Osteocyte (in vitro differentiated cells): ENCODE results near the gene TNFRSF9. TPM values are rescaled to one million over a fixed set of nuclear protein-coding genes. Genes with fewer than 3 reads are reported as not detected.

Experiments
- DNase-seq: peaks from one replicate; pipeline ENCODE4 v3.0.0; 2021; ENCODE audit warnings: mixed read lengths; ENCODE audit not compliant: unreplicated experiment; ENCODE audit errors: extremely low spot score
- H3K27ac Mint-ChIP-seq: one replicate; pipeline ENCODE4 v1.8.0; 2021; ENCODE audit warnings: mild to moderate bottlenecking, mixed read lengths; ENCODE audit not compliant: unreplicated experiment
- H3K27me3 Mint-ChIP-seq: one replicate; pipeline ENCODE4 v1.8.0; 2021; ENCODE audit warnings: mixed read lengths; ENCODE audit not compliant: unreplicated experiment
- H3K36me3 Mint-ChIP-seq: one replicate; pipeline ENCODE4 v1.8.0; 2021; ENCODE audit warnings: mixed read lengths; ENCODE audit not compliant: unreplicated experiment
- H3K4me1 Mint-ChIP-seq: one replicate; pipeline ENCODE4 v1.8.0; 2021; ENCODE audit warnings: mixed read lengths; ENCODE audit not compliant: unreplicated experiment
- H3K4me3 Mint-ChIP-seq: one replicate; pipeline ENCODE4 v1.8.0; 2021; ENCODE audit warnings: mild to moderate bottlenecking, moderate library complexity, mixed read lengths; ENCODE audit not compliant: unreplicated experiment
- H3K9me3 Mint-ChIP-seq: one replicate; pipeline ENCODE4 v1.8.0; 2021; ENCODE audit warnings: mixed read lengths; ENCODE audit not compliant: unreplicated experiment
- total RNA-seq: library from RNA; stranded (reverse); gene quantifications from 2 replicates; pipeline ENCODE4 v1.2.1, GENCODE V29; 2021
- TF ChIP-seq, protein P1 (sequence below): fragments of 200-600 bp; sonication (generic); IDR thresholded peaks from 2 replicates; pipeline ENCODE4 v1.5.0; 2021; ENCODE audit warnings: antibody characterized with exemption, mild to moderate bottlenecking, moderate library complexity

TNFRSF9 gene
- total RNA-seq, 1 donor from 2014 or later = not detected

GRCh38 chr1:7902478-7903085 lies 38.1 kb downstream of the TNFRSF9 start:
- H3K27me3 Mint-ChIP-seq = peaks cover 21% of the 10 kb centered on the region
- no peak overlapping the region for H3K27ac Mint-ChIP-seq
- TF ChIP-seq, protein P1, sequence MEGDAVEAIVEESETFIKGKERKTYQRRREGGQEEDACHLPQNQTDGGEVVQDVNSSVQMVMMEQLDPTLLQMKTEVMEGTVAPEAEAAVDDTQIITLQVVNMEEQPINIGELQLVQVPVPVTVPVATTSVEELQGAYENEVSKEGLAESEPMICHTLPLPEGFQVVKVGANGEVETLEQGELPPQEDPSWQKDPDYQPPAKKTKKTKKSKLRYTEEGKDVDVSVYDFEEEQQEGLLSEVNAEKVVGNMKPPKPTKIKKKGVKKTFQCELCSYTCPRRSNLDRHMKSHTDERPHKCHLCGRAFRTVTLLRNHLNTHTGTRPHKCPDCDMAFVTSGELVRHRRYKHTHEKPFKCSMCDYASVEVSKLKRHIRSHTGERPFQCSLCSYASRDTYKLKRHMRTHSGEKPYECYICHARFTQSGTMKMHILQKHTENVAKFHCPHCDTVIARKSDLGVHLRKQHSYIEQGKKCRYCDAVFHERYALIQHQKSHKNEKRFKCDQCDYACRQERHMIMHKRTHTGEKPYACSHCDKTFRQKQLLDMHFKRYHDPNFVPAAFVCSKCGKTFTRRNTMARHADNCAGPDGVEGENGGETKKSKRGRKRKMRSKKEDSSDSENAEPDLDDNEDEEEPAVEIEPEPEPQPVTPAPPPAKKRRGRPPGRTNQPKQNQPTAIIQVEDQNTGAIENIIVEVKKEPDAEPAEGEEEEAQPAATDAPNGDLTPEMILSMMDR = peak; percentile 81
- peak overlapping the region; percentile 47 for H3K4me3 Mint-ChIP-seq
- peak; percentile 86 for DNase-seq
- no peaks in the 10 kb centered on the region for H3K36me3 Mint-ChIP-seq
- peaks cover 3% of the 10 kb centered on the region for H3K4me1 Mint-ChIP-seq
- H3K9me3 Mint-ChIP-seq = no peaks in the 10 kb centered on the region

DNA sequence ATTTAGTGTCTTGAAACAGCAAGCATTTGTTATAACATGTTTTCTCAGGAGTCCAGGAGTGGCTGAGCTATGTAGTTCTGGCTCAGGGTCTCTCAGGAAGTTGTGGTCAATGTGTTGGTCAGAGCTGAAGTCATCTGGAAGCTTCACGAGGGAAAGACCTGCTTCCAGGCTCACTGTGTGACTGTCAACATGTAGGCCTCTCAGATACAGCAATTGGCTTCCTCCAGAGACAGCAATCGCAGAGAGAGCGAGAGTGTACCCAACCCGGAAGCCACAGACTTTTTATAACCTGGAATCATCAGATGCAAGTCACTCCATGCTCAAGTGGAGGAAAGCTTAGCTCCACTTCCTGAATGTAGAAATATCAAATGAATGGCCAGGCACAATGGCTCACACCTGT lies 40.9 kb downstream of the TNFRSF9 start:
- H3K4me3 Mint-ChIP-seq = no peak overlapping the region
- no peak for DNase-seq
- no peaks in the 10 kb centered on the region for H3K9me3 Mint-ChIP-seq
- H3K4me1 Mint-ChIP-seq = peaks cover 3% of the 10 kb centered on the region
- H3K36me3 Mint-ChIP-seq = no peaks in the 10 kb centered on the region
- TF ChIP-seq, protein P1 = no peak
- H3K27me3 Mint-ChIP-seq = peaks cover 21% of the 10 kb centered on the region
- H3K27ac Mint-ChIP-seq = no peak overlapping the region

DNA sequence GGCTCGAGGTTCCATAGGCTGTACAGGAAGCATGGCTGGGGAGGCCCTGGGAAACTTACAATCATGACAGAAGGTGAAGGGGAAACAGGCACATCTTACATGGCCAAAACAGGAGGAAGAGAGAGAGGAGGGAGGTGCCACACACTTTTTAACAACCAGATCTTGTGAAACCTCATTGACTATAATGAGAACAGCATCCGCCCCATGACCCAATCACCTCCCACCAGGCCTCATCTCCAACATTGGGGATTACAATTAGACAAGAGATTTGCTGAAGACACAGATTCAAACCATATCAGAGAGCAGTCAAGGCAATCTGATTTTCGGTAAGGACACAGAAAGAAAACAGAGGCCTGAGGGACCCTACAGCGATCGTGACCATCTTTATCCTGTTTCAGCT lies 41.7 kb downstream of the TNFRSF9 start:
- H3K27me3 Mint-ChIP-seq = peaks cover 21% of the 10 kb centered on the region
- H3K4me1 Mint-ChIP-seq = peaks cover 6% of the 10 kb centered on the region
- no peak for DNase-seq
- TF ChIP-seq, protein P1 = no peak
- no peaks in the 10 kb centered on the region for H3K36me3 Mint-ChIP-seq
- no peak overlapping the region for H3K27ac Mint-ChIP-seq
- H3K4me3 Mint-ChIP-seq = no peak overlapping the region
- H3K9me3 Mint-ChIP-seq = no peaks in the 10 kb centered on the region

DNA sequence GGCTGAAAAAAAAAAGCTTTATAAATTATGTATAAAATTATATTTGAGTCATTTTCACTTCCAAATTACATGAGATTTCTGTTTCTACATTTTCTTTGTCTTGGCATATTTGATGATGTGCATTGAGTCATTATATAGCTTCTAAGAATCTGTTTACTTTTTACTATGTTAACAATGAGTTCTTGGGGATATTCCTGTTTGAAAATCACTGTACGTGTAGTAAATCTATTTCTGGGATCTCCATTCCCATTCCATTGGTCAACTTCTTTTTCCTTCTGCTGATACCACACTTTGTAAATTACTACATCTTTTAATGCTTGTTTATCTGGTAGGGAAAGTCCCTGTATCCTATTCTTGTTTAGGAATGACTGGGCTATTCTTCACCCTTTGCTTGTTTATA lies 43.6 kb downstream of the TNFRSF9 start:
- Mint-ChIP-seq H3K27me3 (peaks cover 18% of the 10 kb centered on the region), H3K9me3 (no peaks in the 10 kb centered on the region), H3K4me3 (no peak overlapping the region), H3K36me3 (no peaks in the 10 kb centered on the region), H3K27ac (no peak overlapping the region), H3K4me1 (peaks cover 8% of the 10 kb centered on the region)
- DNase-seq = no peak
- TF ChIP-seq, protein P1 = no peak

DNA sequence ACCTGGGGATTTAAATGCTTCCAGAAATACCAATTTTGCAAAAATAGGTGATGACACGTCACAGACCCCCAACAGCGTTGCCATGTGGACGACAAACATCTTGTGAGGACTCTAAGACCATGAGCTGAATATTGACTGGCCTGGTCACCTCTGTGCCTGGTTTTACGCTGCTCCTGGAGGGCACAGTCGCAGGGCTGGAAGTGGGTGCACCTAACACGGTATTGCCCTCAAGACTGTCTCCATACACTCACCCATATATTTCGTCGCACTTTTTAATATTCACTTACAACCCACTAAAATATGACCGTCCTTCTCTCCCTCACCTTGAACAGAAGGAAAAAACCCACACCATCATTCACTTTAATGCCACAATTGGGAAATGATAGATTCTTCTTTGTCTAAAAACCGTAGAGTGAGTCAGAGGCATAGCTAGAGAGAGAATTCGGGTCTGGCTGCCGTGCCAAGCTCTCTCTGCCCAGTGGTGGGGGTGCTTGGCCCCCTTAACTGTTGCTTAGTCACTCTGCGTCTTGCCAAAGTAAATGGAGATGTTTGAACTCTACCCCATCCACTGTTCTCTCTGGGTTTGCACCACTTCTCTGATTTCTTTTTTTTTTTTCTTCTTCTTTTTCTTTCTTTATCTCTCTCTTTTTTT lies 47.0 kb downstream of the TNFRSF9 start:
- TF ChIP-seq, protein P1 = no peak
- DNase-seq = no peak
- Mint-ChIP-seq H3K36me3 (no peaks in the 10 kb centered on the region), H3K4me3 (no peak overlapping the region), H3K9me3 (no peaks in the 10 kb centered on the region), H3K4me1 (peaks cover 13% of the 10 kb centered on the region), H3K27ac (no peak overlapping the region), H3K27me3 (peaks cover 18% of the 10 kb centered on the region)
